Measurements from ENCODE around the gene CYB5A.

The CYB5A gene

DNA sequence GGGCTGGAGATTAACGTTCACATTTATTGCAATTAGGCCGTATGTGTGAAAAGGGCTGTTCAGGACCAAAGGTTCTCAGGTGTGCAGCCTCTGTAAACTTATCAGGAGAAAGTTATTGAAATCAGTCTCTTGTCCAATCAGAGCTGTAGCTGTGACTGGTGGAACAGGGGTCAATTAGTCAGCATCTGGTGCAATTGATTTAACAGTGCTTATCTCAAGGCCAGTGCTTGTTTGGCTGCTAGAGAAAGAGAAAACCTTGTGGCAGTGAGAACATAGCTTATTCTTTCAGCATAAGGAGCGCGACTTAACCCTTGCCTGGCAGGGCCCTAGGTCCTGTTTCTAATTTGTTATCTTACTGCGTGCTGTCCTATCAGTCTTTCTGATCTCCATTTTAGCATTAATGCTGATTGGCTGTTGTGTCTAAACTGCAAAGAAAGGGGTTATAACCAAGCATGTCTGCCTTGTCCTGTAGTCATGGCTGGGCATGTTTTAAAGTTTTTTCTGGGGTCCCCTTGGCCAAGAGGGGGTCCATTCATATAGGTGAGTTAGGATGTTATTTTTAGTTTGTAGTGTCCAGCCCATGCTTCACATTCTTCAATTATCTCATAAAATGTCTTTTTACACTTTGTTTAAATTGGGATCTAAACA is 66.4 kb downstream of the CYB5A start (continued):
- TF ChIP-seq, protein P1, sequence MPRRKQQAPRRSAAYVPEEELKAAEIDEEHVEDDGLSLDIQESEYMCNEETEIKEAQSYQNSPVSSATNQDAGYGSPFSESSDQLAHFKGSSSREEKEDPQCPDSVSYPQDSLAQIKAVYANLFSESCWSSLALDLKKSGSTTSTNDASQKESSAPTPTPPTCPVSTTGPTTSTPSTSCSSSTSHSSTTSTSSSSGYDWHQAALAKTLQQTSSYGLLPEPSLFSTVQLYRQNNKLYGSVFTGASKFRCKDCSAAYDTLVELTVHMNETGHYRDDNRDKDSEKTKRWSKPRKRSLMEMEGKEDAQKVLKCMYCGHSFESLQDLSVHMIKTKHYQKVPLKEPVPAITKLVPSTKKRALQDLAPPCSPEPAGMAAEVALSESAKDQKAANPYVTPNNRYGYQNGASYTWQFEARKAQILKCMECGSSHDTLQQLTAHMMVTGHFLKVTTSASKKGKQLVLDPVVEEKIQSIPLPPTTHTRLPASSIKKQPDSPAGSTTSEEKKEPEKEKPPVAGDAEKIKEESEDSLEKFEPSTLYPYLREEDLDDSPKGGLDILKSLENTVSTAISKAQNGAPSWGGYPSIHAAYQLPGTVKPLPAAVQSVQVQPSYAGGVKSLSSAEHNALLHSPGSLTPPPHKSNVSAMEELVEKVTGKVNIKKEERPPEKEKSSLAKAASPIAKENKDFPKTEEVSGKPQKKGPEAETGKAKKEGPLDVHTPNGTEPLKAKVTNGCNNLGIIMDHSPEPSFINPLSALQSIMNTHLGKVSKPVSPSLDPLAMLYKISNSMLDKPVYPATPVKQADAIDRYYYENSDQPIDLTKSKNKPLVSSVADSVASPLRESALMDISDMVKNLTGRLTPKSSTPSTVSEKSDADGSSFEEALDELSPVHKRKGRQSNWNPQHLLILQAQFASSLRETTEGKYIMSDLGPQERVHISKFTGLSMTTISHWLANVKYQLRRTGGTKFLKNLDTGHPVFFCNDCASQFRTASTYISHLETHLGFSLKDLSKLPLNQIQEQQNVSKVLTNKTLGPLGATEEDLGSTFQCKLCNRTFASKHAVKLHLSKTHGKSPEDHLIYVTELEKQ (tag by site-specific recombination; IDR thresholded peaks at IDR 0.05; ENCODE audit: borderline replicate concordance) = no peak

- H3K36me3 ChIP-seq (ENCODE audit: control insufficient read depth in 2 of 2, insufficient read depth in 1 of 2, low read length in 2 of 2) = no peaks in the 10 kb centered on the region
- no peaks in the 10 kb centered on the region for H3K9me3 ChIP-seq (ENCODE audit: control insufficient read depth, insufficient read depth, low read depth, low read length)
- H3K4me3 ChIP-seq (ENCODE audit: low read depth, low read length) = no peak overlapping the region
- POLR2A ChIA-PET = no interaction called here
- H3K4me1 ChIP-seq (ENCODE audit: control insufficient read depth, insufficient read depth, low read length) = 0 out of 2 replicates have a peak, but pooled peaks cover 2% of the 10 kb centered on the region
- CTCF ChIA-PET = no interaction called here
- H3K27ac ChIP-seq (ENCODE audit: extremely low read depth, low read depth, low read length) = no peak overlapping the region
- TF ChIP-seq ZNF549 (tag by site-specific recombination; IDR thresholded peaks at IDR 0.05) (no peak), ZNF184 (tag by site-specific recombination; IDR thresholded peaks at IDR 0.05) (no peak), HOXD13 (CRISPR knock-in tag; IDR thresholded peaks at IDR 0.05; ENCODE audit: borderline replicate concordance) (no peak), ZNF274 (IDR thresholded peaks at IDR 0.05; ENCODE audit: low read length) (no peak), ZNF274 (tag by site-specific recombination; IDR thresholded peaks at IDR 0.05; ENCODE audit: borderline replicate concordance) (no peak), GLI2 (tag by site-specific recombination; IDR thresholded peaks at IDR 0.05; ENCODE audit: borderline replicate concordance, low read depth) (no peak), ZFP41 (tag by site-specific recombination; IDR thresholded peaks at IDR 0.05; ENCODE audit: borderline replicate concordance) (no peak), ZNF433 (tag by site-specific recombination; IDR thresholded peaks at IDR 0.05; ENCODE audit: low read depth) (no peak), SETDB1 (IDR thresholded peaks at IDR 0.05; ENCODE audit: insufficient read length, low read length) (no peak), ZNF248 (tag by site-specific recombination; IDR thresholded peaks at IDR 0.05) (no peak), ZNF629 (tag by site-specific recombination; IDR thresholded peaks at IDR 0.05) (no peak), ZNF221 (tag by site-specific recombination; IDR thresholded peaks at IDR 0.05; ENCODE audit: borderline replicate concordance) (no peak), ZNF548 (tag by site-specific recombination; IDR thresholded peaks at IDR 0.05) (no peak), ZNF513 (tag by site-specific recombination; IDR thresholded peaks at IDR 0.05) (no peak), SALL2 (tag by site-specific recombination; IDR thresholded peaks at IDR 0.05; ENCODE audit: borderline replicate concordance) (no peak), ZNF544 (tag by site-specific recombination; IDR thresholded peaks at IDR 0.05) (no peak), ZNF366 (tag by site-specific recombination; conservative IDR thresholded peaks at IDR 0.05) (no peak), GFI1B (tag by site-specific recombination; IDR thresholded peaks at IDR 0.05) (no peak), ZNF658 (tag by site-specific recombination; IDR thresholded peaks at IDR 0.05) (no peak), ZNF23 (tag by site-specific recombination; IDR thresholded peaks at IDR 0.05; ENCODE audit: borderline replicate concordance) (no peak)
Observed at GRCh38 chr18:74222710-74223494, 68.9 kb downstream of the CYB5A start.

Data from HEK293 (cell line).